GM11168 (cell line): ENCODE measurements around the gene MAGEB17.

Source experiments
- in situ Hi-C: fragments of 300-500 bp; cut with MboI; formaldehyde crosslinking; loops from one replicate; pipeline ENCODE4 v1.12.0; 2022; ENCODE audit warnings: low sequenced_read_pairs; ENCODE audit not compliant: unreplicated experiment

Gene MAGEB17

GRCh38 chrX:16204538-16204937 is 37.3 kb downstream of the MAGEB17 start:
- in situ Hi-C loops, result no loop called here

- in situ Hi-C loops, result no loop called here
These were observed 38.6 kb downstream of the MAGEB17 start for GRCh38 chrX:16205840-16206239.

- in situ Hi-C loops, result no loop called here
These were observed 40.4 kb downstream of the MAGEB17 start for GRCh38 chrX:16207634-16208033.

- in situ Hi-C loops, result no loop called here
These were observed 41.3 kb downstream of the MAGEB17 start for GRCh38 chrX:16208601-16209000.

GRCh38 chrX:16210061-16210460 is 42.8 kb downstream of the MAGEB17 start:
- in situ Hi-C loops, result no loop called here

- in situ Hi-C loops, result no loop called here
These were observed 44.7 kb downstream of the MAGEB17 start for GRCh38 chrX:16212024-16212423.

GRCh38 chrX:16212436-16212835 is 45.2 kb downstream of the MAGEB17 start:
- in situ Hi-C loops, result no loop called here

- in situ Hi-C loops, result no loop called here
These were observed 46.7 kb downstream of the MAGEB17 start for GRCh38 chrX:16213961-16214360.

GRCh38 chrX:16215660-16216059 is 48.4 kb downstream of the MAGEB17 start:
- in situ Hi-C loops, result no loop called here
